Eye (tissue), 1 donor: ENCODE measurements around the gene CDC123.
"Not testable (repeated sequence)": the region's sequence is repeated elsewhere in the genome, so short reads cannot be mapped to it uniquely, and the experiment has no call there.

Experiments used
- DNase-seq: peaks from one replicate; pipeline ENCODE4 v3.0.0-alpha.2; 2015

Gene CDC123

DNA sequence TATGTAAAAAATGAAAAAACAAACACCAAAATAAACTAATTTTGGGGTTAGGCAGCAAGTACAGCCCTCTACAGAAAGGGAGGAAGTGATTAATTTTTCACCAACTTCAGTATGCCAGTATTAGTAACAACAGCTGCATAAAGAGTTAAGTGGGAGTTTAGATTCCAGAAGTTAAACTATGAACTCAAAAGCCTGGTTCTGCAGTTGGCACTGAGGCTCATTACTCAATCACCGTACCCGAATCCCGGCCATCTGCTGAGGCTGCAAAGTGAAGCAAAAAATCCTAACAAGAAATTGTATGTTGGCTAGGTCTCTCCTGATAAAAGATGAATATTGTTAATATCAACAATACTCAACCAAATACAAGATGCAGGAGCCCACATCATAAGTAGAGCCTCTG lies 4.3 kb upstream of the CDC123 start:
- no peak for DNase-seq

DNA sequence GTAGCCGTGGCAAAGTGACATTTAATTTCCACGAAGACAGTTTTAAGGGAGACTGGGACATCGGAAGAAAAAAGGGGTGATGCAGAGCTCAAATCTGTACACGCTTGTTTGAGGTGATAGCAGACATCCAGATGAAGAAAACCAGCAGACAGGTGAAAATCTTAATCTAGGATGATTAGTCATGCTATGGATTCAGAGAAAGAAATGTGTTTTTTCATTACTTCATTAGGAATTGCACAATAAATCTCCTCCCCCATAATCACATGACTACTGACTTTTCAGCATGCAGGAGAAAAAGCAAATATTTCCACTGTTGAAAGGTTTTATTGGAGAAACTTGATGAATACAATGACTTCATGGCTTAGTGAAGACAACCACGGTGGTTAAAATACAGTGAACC lies 2.8 kb upstream of the CDC123 start:
- no peak for DNase-seq

DNA sequence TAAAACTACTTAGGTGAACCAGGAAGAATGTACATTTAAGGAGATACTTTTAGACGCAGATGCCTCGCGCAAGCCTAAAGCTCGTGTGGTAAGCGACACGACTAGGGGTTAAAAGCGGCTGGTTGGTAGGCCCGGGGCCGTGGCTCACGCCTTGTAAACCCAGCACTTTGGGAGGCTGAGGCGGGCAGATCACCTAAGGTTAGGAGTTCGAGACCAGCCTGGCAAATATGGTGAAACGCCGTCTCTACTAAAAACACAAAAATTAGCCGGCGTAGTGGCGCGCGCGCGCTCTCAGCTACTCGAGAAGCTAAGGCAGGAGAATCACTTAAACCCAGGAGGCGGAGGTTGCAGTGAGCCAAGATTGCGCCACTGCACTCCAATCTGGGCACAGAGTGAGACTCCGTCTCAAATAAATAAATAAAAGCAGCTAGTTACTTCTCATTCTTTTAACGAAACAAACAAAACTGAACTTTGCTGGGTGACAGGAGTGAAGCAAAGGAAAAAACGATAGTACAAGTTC lies 1.2 kb upstream of the CDC123 start:
- DNase-seq = peak; percentile 53

DNA sequence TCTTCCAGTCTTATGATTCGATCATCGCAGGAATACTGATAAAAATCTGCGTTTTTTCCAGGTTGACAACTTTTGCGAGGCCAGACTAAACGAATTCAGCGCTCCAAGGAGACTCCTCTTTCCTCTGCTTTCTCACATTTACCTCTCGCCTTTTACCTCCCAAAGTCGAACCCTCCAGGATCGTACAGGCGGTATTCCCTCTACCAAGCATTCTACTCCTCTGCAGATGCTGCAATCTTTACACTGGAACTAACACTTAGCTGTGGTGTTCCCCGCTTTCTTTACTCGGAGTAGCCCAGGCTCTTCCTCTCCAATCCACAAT lies 746 bp upstream of the CDC123 start:
- no peak for DNase-seq

DNA sequence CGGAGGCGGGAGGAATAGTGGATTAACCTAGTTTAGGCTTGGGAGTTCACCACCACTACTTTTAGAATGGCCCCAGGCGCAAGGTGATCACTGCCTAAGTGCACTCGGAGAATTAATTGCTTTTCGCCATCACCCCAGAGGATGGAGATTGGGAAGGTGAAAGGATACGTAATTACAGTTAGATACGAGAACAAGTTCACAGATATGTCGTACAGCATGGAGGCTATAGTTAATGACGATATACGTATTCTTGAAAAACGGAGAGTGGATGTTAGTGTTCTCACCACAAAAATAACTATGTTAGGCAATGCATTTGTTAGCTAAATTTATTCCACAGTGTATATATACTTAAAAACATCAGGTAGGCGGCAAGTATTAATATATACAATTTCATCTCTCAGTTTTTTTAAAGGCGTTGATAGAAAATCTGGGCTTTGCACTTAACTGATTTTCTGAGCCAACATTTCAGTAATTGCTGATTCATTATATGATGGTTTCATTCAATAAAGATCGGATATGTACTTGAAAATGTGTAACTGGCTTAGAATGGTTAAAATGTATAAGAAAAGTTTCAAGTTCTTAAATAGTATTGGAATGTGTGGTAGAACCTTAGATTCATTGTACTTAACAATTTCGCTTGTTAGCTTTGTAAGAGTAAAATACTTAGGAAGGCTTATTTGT lies 683 bp downstream of the CDC123 start:
- DNase-seq = no peak

DNA sequence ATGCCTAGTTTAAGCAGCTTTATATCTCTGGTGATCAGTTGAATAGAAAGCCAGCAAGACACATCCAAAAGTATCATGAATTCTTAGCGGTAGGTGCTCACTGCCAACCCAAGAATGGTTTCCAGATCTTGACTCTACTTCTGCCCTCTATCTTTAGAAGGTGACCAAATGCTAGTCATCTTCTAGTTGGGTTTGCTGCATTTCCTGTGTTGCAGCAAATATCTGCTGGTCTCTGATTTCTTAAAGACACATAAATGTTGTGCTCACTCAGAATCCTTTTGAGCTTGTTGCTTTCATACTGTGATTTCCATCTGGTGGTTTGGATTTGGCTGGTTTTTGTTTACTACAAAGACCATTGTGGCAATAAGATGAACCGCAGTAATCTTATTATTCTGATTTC lies 2.2 kb downstream of the CDC123 start:
- no peak for DNase-seq

DNA sequence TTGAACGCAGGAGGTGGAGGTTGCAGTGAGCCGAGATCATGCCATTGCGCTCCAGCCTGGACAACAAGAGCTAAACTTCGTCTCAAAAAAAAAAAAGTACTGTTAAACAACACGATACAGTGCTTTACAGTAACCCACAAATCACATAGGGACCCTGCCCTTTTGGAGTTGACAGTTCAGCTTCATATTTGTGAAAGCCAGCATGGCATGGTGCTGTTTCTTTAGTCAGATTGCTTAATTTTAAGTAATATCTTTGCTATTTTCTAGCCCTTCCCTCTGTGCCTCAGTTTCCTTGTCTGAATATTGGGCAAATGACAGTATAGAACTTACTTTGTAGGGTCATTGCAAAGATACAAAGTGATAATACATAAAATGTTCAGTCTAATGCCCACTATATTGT lies 4.9 kb downstream of the CDC123 start:
- no peak for DNase-seq

DNA sequence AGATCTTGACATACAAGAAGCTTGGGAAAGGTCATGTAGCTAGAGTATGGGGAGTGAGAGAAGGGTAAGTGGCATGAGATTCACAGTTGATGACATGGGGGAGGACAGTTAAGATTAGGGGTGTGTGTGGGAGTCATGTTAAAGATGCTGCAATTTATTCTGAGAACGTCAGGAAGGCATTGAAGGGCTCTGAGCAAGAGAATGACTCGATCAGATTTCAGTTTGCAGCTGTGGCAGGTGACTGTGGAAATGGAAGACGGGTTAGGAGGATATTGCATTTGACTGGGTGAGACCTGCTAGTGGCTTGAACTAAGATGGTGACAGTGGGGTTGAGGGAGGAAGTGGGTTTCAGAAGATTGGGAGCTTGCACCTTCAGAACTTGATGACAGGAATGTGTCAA lies 5.6 kb downstream of the CDC123 start:
- DNase-seq = no peak

DNA sequence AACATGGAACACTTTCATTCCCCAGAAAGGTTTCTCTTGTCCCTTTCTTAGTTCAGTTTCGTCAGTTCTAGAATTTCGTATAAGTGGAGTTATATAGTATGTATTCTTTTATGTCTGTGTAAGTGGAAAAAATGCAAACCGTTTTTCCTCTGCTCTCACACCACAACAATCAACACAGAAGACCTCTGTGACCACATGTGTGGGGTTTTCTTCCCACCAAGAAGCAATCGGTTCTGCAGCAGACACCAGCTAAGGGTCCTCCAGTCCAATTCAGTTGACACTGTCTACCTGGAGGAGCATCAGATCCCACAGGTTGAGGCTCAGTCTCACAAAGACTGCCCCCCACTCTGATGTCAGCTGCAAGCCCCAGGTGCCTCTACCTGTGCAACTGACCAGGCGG lies 6.2 kb downstream of the CDC123 start:
- no peak for DNase-seq

DNA sequence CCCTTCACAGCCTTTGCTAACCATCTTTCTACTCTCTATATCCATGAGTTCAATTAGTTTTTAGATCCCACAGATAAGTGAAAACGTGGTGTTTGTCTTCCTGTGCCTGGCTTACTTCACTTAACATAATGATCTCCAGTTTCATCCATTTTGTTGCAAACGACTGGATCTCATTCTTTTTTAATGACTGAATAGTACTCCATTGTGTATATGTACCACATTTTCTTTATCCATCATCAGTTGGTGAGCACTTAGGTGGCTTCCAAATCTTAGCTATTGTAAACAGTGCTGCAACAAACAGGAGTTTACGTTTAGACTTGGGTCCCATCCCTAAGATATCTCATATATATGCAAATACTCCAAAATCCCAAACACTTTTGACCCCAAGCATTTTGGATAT lies 9.1 kb downstream of the CDC123 start:
- DNase-seq = no peak

DNA sequence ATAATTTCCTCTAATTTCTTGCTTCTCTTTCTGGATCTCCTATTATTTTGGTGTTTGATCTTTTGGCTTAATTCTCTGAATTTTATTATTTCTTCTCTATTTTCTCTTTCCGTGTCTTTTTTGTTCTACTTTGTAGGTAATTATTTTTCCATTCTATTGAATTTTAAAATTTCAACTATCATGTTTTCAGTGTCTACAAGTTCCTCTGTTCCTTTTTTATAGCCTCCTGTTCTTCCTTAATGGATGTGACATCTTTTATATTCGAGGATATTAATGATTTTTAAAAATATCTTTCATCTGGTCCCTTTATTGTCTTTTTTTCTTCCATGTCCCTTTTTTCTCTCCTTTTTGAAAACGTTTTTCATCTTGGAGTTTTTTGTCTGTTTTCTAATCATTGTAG lies 11.1 kb downstream of the CDC123 start:
- no peak for DNase-seq

DNA sequence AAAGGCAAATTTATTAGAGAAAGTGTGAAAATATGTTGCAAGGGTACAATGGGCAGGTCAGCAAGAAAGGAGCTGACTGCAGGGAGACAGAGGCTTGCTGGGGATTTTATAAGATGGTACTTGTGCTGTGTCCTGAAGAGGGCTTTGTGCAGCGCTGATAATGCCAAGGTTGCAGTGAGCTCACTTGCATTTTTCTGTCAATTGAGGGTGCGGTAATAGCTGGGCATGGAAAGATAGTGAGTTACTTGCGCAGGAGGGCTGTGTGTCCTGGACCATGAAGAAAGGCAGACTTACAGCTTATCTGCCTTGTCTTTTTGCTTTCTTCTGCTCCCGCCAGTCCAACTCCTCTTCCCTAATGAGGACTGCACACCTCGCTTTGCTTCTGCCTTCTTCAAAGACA lies 12.5 kb downstream of the CDC123 start:
- no peak for DNase-seq

DNA sequence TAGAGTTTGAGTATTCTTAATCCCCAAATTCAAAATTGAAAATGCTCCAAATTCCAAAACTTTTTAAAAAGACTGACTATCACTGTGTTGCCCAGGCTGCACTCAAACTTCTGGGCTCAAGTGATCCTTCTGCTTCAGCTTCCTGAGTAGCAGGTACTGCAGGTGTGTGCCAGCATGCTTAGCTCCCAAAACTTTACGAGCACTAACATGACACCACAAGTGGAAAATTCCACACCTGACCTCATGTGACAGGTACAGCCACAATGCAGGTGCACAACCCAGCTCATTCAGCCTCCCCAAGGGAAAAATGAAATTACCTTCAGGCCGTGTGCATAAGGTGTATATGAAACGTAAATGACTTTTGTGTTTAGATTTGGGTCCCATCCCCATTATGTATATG lies 16.5 kb downstream of the CDC123 start:
- DNase-seq = no peak

DNA sequence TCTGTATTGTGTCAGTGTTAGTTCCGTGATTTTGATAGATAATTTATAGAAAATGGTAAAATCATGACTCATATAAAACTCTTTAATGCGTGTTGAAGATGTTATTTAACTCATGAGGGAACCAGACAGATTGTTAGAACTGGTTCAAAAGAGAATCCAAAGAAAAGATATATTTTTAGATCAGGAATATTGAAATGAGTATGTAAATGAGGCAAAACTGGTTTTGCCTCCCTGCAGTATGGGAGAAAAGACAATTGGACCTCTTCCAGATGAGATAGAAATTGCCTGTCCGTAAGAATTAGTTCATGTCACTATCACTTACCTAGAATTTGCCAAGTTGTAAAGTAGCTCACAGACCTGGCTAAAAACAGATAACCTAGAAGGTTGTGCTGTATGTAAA lies 17.6 kb downstream of the CDC123 start:
- no peak for DNase-seq

DNA sequence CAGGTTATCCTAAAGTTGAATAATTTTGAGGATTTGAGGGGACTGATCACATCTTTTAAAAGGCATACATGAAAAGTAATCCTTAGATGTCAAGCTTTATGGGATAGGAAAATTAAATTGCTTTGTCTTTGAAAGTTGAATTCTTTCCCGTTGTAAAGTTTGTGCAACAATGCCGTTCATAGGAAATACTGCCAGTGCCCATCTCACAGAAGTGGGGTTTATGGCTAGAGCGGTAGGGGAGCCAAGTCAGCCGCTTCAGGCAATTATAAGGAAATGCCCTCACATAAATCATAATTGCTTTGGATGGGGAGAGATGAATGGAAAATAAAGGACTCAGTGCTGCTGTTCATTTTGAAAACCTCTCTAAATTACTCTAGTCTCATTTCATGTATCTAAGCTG lies 18.1 kb downstream of the CDC123 start:
- DNase-seq = no peak

DNA sequence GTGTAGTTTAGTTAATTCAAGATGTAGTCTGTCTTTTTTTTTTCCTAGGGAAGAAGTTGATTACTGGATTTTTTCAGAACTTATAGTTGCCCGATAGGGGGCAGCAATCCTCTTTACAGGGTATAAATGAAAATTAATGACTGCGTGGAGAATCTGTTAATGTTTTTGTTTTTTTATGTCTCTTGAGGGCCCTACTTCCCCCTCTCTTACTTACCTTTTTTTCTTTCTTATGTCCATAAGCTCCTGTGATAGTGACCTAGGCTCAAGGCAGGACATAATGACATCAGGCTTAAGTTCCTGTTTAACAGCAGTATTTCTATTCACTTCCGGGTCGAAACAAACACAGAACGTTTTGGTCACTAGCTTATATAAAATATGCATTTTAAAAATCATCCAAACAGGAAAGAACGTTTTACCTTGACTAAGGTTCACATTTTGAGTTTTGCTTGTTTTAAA lies 18.8 kb downstream of the CDC123 start:
- peak; percentile 75 for DNase-seq

DNA sequence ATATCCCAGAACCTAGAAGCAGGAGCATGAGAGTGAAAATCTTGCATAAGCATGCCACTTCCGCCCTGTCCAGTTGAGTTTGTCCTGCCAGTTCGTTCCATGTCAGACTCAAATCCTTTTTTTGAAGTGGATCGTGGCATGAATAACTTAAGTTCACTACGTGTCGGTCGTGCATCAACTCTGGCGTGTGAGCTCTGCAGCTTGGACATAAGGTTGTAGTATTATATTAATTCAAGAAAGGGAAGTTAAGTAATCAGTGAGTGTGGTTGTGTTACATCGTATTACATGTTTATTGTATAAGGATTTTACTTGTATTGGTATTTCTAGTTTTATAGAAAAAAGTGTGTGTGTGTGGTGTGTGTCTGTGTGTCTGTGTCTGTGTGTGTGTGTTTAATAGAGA lies 23.0 kb downstream of the CDC123 start:
- no peak for DNase-seq

DNA sequence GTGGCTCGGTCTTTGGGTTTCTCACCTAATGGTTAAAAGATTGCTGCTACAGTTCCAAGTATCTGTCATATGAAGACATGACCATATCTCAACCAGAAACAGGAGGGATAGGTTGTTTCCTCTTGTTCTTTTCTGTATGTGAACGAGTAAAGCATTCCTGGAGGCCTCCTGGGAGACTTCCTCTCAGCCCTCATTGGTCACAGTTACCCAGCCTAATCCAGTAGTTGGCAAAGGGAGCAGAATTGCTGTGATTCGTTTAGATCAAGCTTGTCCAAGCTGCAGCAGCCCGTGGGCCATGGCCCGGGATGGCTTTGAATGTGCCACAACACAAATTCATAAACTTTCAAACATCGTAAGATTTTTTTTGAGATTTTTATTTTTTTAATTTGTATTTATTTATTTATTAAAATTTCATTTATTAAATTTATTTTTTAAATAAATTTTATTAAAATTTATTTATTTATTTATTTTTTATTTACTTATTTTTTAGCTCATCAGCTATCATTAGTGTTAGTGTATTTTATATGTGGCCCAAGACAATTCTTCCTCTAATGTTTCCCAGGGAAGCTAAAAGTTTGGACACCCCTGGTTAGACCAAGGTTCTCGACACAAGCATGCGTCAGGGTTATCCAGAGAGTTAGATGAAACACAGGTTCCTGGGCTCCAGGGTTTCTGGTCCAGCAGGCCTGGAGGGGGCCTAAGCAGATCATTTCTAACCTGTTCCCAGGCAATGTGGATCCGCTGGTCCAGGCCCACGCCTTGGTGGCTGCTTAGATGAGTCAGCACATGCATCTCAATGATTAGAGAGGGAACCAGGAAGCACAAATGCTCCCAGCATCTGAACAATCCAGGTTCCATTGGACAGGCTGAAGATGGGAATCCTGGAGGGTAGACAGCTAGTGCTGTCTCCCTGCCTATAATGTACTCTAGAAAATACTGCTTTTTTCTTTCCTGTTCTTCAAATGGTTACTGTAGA lies 25.6 kb downstream of the CDC123 start:
- DNase-seq = no peak

DNA sequence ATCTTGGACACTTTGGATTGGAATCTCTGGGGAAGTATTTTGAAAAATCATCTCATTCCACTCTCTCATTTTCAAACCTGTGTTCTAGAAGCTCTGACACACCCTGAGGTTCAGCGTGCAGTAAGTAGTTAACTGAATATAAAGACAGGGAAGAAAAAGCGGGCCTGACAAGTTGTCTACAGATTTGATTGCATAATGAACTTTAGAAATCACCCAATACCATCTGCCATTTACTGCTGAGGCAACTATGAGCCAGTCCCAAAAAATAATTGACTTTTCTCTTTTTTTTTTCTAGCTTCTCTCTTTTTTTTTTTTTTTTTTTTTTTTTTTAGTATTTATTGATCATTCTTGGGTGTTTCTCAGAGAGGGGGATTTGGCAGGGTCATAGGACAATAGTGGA lies 29.5 kb downstream of the CDC123 start:
- DNase-seq = no peak

DNA sequence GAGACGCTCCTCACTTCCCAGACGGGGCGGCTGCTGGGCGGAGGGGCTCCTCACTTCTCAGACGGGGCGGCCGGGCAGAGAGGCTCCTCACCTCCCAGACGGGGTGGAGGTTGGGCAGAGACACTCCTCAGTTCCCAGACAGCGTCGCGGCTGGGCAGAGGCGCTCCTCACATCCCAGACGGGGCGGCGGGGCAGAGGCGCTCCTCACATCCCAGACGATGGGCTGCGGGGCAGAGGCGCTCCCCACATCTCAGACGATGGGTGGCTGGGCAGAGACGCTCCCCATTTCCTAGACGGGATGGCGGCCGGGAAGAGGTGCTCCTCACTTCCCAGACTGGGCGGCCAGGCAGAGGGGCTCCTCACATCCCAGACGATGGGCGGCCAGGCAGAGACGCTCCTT lies 30.4 kb downstream of the CDC123 start:
- not testable (repeated sequence) for DNase-seq

DNA sequence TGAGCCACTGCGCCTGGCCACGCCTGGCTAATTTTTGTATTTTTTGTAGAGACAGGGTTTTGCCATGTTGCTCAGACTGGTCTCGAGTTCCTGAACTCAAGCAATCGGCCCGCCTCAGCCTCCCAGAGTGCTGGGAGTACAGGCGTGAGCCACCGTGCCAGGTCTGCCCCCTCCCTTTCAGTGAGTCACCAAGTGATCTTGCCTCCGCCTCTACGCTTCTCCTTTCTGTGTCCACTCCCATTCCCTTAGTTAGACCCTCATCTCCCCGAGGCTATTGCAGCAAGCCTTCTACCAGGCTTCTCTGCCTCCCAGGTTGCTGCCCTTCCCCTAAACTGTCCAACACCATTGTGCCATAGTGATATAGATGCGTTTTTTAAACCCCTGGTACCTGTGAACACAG lies 32.9 kb downstream of the CDC123 start:
- no peak for DNase-seq

DNA sequence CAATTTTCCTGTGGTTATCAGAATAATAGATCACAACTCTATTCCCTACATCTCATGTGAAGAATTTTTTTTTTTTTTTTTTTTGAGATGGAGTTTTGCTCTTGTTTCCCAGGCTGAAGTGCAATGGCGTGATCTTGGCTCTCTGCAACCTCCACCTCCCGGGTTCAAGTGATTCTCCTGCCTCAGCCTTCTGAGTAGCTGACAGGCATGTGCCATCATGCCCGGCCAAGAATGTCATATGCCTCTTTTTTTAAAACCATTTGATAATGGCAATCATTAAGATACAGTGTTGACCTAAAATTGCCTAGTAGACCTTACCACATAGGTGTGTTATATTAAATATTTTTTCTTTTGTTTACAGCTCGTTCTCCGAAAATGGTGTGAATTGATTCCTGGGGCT lies 38.7 kb downstream of the CDC123 start:
- not testable (repeated sequence) for DNase-seq

DNA sequence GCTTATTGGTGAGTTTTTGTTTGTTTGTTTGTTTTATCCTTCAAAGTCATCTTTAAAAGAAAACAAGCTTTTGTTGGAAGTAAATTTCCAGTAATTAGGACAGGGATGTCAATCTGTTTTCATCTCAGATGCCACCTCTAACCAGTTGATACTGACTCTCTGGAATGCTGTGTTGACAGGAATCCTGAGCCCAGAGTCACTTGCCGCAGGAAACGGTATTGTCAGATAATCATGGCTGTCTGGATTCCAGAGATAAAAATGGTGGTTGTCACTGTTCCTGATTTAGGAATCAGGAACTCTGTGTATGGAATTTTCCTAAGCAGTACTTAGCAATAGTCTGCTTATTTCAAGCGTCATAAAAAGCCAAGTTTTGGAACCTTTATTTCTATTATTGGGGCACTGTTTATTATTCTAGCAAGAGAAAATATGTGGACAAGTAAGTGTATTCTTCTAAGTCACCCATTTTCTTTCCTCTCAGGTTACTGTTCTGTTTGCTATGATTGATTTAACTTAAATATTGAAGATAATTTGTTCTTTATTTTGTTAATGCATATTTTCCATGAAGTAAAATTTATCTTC lies 39.2 kb downstream of the CDC123 start:
- DNase-seq = no peak

DNA sequence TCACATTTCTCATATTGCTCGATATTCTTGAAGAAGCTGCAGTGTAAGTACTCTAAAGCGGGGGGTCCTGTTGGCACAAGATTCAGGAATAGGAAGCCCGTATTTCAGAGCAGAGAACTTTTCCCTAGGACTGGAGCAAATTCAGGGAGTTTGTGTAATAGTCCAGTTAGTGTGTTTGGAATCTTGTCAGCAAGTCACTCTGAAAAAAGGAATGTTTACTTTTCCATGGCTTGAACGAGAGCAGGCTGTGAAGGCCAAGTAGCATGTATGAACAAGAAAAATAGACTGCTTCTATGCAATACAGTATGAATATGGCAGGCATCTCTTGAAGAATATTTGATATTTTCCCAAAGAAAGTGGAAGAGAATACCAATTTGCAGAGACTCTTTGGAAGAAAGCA lies 39.8 kb downstream of the CDC123 start:
- DNase-seq = no peak
